ENCODE measurements around the gene TCF7L2.

The TCF7L2 gene

GRCh38 chr10:112949875-112950507 lies at the start of gene TCF7L2:
TSS of gene TCF7L2 (plus strand) at chr10:112950247. CDS start at chr10:112950757, 510 bp downstream.
- DNase-seq, result peak; percentile 82

DNA sequence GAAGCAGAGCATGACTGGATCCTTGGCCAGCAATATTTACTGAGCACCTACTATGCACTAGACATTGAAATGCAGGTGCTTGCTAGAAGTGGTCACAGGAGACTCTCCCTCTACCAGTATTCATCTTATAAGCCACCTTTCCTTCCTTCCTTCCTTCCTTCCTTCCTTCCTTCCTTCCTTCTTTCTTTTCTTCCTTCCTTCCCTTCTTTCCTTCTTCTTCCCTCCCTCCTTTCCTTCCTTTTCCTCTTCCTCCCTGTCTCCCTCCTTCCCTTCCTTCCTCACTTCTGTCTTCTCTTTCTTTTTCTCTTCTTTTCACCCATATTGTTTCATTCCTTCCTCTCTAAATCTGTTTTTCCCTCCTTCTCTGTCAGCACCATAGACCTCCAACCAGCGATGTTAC lies 47.3 kb upstream of the TCF7L2 start:
- no peak for DNase-seq

DNA sequence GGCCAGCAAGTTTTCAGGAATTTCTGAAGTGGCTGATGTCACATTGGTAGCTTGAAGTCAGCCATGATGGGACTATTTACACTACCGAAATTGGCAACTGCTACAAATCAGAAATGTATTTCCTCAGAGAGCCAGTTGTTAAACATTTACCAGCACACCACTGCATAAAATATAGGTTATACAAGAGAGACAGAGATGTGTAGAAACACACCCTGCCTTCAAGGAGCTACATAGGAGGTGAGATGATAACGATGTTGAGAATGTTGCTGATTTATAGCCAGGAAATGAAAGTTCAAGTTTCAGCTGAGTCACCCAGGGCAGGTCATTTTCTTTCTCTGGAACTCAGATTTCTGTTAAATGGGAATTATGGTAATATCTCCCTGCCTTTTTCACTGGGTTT lies 46.0 kb upstream of the TCF7L2 start:
- DNase-seq, result no peak

DNA sequence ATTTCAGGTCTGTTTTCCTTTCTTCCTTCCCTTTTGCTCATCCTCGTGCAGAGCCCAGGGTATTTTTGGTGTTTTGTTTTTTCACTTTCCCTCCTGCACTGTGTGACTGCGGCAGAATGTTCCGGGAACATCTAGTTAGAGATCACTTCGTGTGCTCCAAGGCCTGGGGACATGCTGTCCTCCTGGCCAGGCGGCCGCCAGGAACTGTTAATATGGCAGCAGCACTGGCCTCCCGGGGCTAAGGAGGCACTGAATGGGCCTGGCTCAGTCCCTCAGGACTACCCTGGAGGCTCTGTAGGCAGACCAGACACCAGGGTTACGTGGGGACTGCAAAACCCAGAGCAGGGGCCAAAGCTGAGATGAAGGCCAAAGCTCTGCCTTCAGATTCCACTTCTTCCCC lies 43.1 kb upstream of the TCF7L2 start:
- DNase-seq, result no peak

DNA sequence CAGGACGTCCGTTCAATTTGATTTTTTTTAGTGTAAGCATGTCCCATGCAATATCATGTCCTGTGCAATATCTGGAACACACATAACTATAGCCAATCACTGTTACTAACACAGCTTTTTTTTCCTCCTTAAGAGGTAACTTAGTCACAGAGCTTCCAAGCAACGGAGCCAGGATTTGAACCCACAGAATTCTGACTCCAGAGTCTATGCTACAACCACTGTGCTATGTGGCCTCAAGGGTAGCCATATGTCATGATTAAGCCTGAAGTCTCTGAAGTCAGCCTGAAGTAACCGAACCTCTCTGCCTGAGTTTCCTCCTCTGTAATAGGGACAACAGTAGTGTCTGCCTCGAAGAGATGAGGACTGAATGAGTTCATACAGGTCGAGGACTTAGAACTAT lies 42.2 kb upstream of the TCF7L2 start:
- no peak for DNase-seq

DNA sequence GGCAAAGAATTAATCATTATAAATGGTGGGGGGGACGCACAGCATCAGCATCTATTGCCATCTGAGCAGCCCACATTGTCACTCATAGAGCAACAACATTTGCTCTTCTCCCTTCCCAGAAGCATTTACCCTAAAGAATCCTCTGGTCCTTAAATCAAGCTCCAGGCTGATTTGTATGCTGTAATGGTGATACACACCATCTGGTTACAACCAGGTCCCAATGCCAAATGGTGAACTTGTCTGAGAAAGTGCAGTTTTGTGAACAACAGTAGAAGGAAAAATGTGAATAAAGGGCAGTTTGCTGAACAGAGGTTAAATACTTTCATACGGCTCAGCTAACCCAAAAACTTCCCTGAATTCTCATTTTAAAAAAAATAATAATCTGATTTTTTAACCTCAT lies 38.8 kb upstream of the TCF7L2 start:
- no peak for DNase-seq

- no peak for DNase-seq
These were observed 37.6 kb upstream of the TCF7L2 start for GRCh38 chr10:112912410-112912928.

DNA sequence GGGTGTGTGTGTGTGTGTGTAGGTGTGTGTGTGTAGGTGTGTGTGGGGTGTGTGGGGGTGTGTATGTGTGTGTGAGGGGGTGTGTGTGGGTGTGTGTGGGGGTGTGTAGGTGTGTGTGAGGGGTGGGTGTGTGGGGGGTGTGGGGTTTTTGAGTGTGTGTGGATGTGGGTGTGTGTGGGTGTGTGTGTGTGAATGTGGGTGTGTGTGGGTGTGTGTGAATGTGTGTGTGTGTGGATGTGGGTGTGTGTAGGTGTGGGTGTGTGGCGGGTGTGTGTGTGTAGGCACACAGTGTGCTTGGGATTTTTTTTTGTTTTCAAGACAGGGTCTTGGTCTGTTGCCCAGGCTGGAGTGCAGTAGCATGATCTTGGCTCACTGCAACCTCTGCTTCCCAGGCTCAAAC lies 36.8 kb upstream of the TCF7L2 start:
- no peak for DNase-seq

- no peak for DNase-seq
These were observed 36.3 kb upstream of the TCF7L2 start for GRCh38 chr10:112913661-112914287.

GRCh38 chr10:112914288-112914952 lies 35.6 kb upstream of the TCF7L2 start:
- DNase-seq, result no peak

DNA sequence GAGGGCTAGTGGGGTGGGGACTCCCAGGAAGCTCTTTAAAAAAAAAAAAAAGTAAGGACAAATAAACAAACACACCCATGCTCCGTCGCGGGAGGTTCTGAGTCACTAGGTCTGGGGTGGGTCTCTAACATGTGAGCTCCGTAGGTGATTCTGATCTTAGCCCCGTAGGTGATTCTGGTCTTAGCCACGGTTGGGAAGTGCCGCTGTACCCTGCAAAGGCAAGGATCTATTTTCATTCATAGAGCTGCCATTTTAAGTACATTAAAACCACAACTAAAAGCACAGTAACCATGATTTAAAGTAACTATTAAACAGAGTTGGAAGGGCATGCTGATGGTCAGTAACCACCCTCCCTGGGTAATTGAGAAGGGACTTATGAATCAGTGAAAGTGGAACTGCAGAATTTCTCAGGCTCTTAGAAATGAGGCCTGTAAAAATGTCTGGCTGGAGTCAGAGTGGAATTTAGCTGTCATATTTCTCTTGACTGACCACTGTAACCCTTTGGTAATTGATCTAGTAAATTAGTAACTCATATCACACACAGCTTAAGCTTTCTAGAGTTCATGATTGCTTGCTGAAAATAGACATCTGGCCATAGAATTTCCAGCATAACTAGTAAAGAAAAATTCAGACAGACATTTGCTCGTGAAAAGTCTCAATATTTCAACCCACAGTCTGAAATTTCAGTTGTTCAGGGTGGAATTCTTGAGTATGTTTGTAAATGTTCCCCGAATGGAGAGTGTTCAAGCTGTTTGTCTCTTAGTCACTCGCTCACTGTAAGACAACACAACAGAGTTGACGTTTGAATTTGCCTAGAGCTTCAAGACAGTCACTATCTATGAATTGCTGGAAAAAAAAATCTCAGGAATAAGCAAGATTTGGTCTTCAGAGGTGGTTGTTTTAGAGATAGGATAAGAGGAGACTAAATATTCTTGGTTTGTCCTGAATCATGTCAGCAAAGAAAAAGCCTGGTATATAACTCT lies 34.2 kb upstream of the TCF7L2 start:
- DNase-seq, result no peak

DNA sequence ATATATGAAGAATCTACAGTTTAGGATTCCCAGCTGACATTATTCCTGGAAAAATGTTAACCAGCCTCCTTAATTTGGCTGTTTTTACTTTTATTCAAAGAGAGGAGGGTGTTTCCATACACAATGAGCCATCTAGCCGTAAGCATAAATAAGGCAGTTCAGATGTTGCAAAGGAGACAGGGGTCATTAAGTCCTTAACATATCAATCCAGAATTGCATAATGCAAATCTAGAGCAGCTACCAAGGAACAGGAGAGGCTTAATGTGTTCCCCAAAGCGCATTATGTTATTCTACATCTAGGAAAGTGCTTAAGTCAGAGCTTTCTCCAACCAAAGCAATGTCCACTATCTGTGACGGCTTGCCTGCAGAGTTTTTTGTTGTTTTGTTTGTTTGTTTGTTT lies 32.4 kb upstream of the TCF7L2 start:
- DNase-seq, result no peak

DNA sequence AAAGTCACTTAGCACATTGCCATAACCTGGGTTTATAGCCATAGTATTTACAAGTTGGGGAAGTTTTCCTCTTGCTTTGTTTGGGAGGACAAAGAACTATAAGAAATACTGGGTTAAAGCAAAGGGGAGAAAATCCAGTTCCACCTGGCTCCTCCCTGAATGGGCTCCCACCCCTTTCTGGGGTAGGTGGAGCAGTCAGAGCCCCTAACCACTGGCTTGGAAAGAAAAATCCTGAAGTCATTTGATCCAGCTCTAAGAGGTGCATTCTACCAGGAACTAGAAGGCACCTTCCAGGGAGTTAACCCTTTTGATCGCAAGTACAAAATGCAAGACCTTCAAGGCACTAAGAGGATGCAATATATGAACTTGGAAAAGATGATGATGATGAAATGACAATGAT lies 31.3 kb upstream of the TCF7L2 start:
- no peak for DNase-seq

DNA sequence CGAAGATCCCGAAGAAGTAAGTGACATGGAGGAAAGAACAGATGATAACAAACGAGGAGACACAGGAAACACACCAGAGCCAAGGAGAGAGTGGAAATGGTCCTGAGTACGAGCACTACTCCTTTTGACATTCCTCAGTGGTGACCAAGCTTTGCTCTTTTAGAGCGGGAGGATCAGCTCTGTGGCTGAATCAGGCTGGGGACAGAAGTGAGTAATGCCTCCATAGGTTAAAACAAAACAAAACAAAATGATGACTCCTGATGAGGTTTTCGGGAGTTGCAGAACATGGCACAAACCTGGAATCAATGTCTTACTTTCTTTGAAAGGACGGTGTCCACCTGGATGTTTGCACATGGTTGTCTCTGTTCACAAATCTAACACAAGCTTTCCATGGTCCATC lies 30.3 kb upstream of the TCF7L2 start:
- no peak for DNase-seq

DNA sequence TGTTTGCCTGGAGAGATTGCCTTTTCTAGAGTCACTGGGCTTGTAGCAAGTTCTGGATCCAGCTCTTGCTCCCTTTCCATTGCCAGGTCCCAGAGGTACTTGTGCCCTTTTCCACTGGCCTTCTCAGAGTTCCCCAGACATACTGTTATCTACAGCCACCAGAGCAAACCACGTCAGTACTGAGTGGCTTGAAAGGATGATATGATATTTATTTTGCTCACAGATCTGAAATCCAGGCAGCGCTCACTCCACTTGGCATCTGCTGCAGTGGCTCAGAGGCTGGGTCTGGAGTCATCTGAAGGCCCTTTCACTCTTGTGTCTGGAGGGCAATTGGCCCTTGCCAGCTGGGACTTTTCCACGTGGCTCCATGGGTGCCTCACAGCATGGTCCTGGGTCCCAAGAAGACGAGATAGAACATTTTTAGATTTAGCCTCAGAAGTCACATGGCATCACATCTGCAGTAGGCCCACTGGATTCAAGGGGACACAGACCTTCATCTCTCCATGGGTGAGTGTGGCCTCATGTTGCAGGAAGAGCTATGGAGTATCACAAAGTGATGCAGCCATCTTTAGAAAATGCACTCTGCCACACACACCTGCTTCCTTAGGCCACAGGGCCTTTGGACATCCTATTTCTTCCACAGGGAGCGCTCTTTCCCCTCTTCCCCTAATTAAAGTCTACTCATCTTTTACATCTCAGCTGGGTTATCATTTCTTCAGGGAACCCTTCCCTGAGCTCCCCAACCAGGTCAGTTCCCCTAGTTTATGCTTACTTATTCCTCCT lies 22.9 kb upstream of the TCF7L2 start:
- no peak for DNase-seq

GRCh38 chr10:112927980-112928379 lies 22.1 kb upstream of the TCF7L2 start:
- DNase-seq, result no peak

GRCh38 chr10:112932658-112933057 lies 17.4 kb upstream of the TCF7L2 start:
- DNase-seq, result no peak

DNA sequence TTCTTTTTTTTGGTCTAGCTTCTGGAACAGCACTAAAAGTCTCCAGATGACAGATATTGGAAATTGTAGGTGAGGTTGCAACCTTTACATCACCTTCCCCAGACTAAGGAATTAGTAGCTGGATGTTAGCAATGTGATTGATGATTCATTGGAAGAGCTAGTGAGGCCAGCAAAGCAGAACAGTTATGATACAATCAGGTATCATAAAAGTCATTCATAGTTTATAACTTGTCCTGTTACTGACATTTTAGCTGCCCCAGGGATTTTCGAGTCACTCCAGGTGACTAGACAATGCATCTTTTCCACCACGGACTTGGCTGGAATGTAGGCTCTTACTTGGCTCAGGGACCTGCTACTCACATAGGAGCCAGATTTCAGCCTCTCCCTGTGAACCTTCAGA lies 15.9 kb upstream of the TCF7L2 start:
- no peak for DNase-seq

DNA sequence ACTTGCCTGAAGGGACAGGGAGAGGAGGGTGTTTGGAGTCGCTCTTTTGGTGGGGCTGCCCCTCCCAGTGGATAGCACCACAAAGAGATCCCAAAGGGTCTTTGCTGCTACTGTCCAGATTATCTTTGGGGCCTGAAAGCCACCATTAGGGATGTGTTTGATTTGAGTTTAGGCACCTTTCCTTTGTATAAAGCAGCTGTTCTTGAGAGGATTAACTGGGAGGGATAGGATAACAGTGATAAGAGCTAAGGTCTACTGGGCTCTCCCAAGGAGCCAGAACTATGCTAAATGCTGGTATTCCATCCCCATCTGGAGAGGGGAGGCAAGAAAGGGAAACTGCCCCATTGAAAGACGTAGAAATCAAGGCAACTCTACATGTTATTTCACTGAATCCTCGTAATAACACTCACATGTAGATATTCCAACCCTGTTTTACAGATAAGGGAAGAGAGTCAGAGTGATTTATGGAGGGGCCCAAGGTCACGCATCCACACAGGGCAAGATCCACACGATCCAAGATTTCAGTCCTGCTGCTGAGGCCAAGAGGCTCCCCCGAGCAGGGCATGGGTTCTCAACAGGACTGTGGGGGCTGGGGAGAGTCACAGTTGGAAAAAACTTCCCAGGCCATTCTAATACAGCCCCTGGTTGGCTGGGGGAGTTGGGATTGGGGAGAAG lies 11.1 kb upstream of the TCF7L2 start:
- DNase-seq, result no peak

DNA sequence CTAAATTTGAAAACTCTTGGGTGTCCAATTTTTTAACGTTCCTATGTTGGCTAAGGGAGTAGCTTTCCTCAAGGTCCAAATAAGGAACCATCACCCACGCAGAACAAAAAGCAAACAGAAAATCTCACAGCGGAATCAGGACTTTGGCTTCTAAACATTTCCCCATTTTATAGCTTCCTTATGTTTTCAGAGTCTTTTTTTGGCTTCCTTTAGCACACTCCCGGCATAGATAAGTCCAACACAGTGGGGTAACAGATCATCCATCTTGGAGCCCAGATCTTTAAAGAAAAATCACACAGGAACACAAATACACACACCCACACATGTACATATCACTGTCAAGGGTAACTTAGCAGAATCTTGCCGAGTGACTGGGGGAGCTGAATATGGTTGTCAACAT lies 4.2 kb upstream of the TCF7L2 start:
- DNase-seq, result no peak

DNA sequence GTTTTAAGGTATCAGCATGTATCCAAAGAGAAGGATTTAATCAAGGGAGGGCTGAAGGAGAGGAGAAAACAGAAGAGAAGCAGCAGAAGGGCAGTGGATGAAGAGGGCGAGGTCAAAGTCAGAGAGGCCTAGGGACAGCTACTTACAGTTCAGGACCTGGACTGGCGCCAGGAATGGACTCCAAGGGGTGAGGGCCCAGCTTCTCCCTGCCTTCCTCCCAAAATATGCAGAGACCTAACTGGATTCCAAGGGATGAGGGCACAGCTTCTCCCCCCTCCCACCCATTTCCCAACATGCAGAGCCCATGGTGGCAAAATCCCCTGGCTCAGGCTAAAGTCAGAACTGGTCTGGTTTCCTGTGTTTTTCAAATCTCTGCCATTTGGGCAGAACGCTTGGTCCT lies 3.4 kb upstream of the TCF7L2 start:
- no peak for DNase-seq

GRCh38 chr10:112948196-112948595 lies 1.9 kb upstream of the TCF7L2 start:
- DNase-seq, result no peak

Measured in NCI-H1048 (cell line).